Spleen (tissue), 11 donors: ENCODE results near the gene SDSL. TPM values are rescaled to one million over a fixed set of nuclear protein-coding genes. Genes with fewer than 3 reads are reported as not detected.

Experiments used
- DNase-seq: peaks from one replicate; pipeline ENCODE4 v3.0.0-alpha.2; 2020
- H3K27ac ChIP-seq, 8 donors: fragments of 200-600 bp; sonication (generic) in 7 of 8; 1 replicate in 4 of 8; 2 replicates in 4 of 8; pipeline versions ENCODE4 v1.5.0 to v1.8.0; 2016 to 2021; ENCODE audit warnings: inconsistent platforms in 4 of 8, mild to moderate bottlenecking in 4 of 8, moderate library complexity in 1 of 8
- H3K27me3 ChIP-seq, 7 donors: fragments of 200-600 bp; sonication (generic) in 6 of 7; replicated peaks in 1 of 7; 1 replicate in 4 of 7; 2 replicates in 3 of 7; pipeline versions ENCODE4 v1.5.0 to v1.8.0; 2016 to 2021; ENCODE audit warnings: inconsistent platforms in 3 of 7, mild to moderate bottlenecking in 1 of 7
- H3K36me3 ChIP-seq, 6 donors: fragments of 200-600 bp; sonication (generic) in 5 of 6; 1 replicate in 4 of 6; 2 replicates in 2 of 6; pipeline versions ENCODE4 v1.5.0 to v1.8.0; 2016 to 2021; ENCODE audit warnings: inconsistent platforms in 2 of 6
- H3K4me1 ChIP-seq, 6 donors: fragments of 200-600 bp; sonication (generic) in 5 of 6; 1 replicate in 3 of 6; 2 replicates in 3 of 6; pipeline versions ENCODE4 v1.5.0 to v1.8.0; 2016 to 2021; ENCODE audit warnings: inconsistent platforms in 3 of 6
- H3K4me3 ChIP-seq, 8 donors: fragments of 200-600 bp; sonication (generic) in 7 of 8; 1 replicate in 4 of 8; 2 replicates in 4 of 8; pipeline versions ENCODE4 v1.5.0 to v1.8.0; 2016 to 2021; ENCODE audit warnings: inconsistent platforms in 4 of 8, mild to moderate bottlenecking in 4 of 8, moderate library complexity in 2 of 8
- H3K9me3 ChIP-seq, 8 donors: fragments of 200-600 bp; sonication (generic) in 7 of 8; 1 replicate in 4 of 8; 2 replicates in 4 of 8; pipeline versions ENCODE4 v1.5.0 to v1.8.0; 2016 to 2021; ENCODE audit warnings: inconsistent platforms in 4 of 8
- CTCF ChIP-seq, 11 experiments: fragments of 200-600 bp in 7 of 11; fragments of 450-650 bp in 4 of 11; sonication (generic) in 4 of 11; IDR thresholded peaks in 8 of 11; conservative IDR thresholded peaks in 3 of 11; 1 replicate in 7 of 11; 2 replicates in 4 of 11; pipeline versions ENCODE4 v1.4.0 to v1.8.0; 2016 to 2021; ENCODE audit warnings: antibody characterized with exemption in 11 of 11, inconsistent platforms in 4 of 11, mild to moderate bottlenecking in 1 of 11
- POLR2A ChIP-seq, 3 donors: fragments of 450-650 bp; IDR thresholded peaks; one replicate each; pipeline ENCODE4 v1.5.1; 2017; ENCODE audit warnings: antibody characterized with exemption in 3 of 3, mild to moderate bottlenecking in 1 of 3
- POLR2AphosphoS5 ChIP-seq, 3 donors: sonication (generic); formaldehyde crosslinking; IDR thresholded peaks; one replicate each; pipeline ENCODE4 v1.5.1; 2017; ENCODE audit warnings: antibody characterized with exemption in 3 of 3
- WGBS, 5 donors: extraction: QIAGEN DNeasy Blood & Tissue Kit in 3 of 5; methylation state at CpG; one replicate each; pipeline versions ENCODE4 v1.1.5 to v1.1.7; 2013 to 2018; 5-methylcytosine and 5-hydroxymethylcytosine counted together
- intact Hi-C: fragments of 100-400 bp; cut with DNase I; formaldehyde crosslinking; loops from one replicate; pipeline ENCODE4 v1.15.0; 2023; ENCODE audit warnings: low total_unique reads
- polyA plus RNA-seq, 3 donors: library from polyadenylated mRNA; stranded (reverse); fragments of 200-250 nt; gene quantifications; one replicate each; pipeline ENCODE4 v1.2.1, GENCODE V29; 2013
- total RNA-seq, 7 donors: library from RNA; depleted of rRNA in 3 of 7; stranded (reverse); fragments of >200 nt in 3 of 7; fragmentation: NEBNext Ultra II Directional in 4 of 7; extraction: Animal tissue kit (Norgen Biotek cat#: 25700) in 4 of 7; gene quantifications; one replicate each; pipeline versions ENCODE4 v1.1.0 to v1.2.1, GENCODE V29; 2016 to 2021
- donor health status: healthy with polysubstance abuse.
- donor health status: DM: no; HTN: no; CAD: no; lungs with moderate emphysema.
- donor health status: DM: no; HTN: no; CAD: no.
- donor health status: Bipolar disorder and iron deficiency.
- donor health status: healthy.
- donor health status: DM: no; HTN: no; CAD: no.
- donor health status: DM: yes; HTN: yes; CAD: no.

SDSL gene
- total and polyA plus RNA-seq, 10 donors = 2.0 to 12.1 (median 5.2) TPM

GRCh38 chr12:113467142-113467501 is 44.9 kb downstream of the SDSL start:
- H3K4me1 ChIP-seq = peaks cover 32 to 82% (median 64%) of the 10 kb centered on the region in 6 donors
- H3K27ac ChIP-seq = no peak overlapping the region
- WGBS, 5 donors = 3 to 6% (median 4%) methylated on average over 27 to 31 of the region's 31 CpGs
- DNase-seq = no peak
- intact Hi-C loops = loop anchor here (10.0 kb wide), 1 partner anchor 438 kb away; no protein-coding TSS in a partner anchor
- TF ChIP-seq POLR2AphosphoS5 (IDR thresholded peaks at IDR 0.05) (no peak), CTCF (IDR thresholded peaks at IDR 0.05 in 8 of 11, conservative IDR thresholded peaks at IDR 0.05 in 3 of 11) (peak in 1 of 11 experiments; percentile 6), POLR2A (IDR thresholded peaks at IDR 0.05) (no peak)
- H3K27me3 ChIP-seq = peaks cover 4 to 100% (median 99%) of the 10 kb centered on the region in 7 donors
- no peaks in the 10 kb centered on the region for H3K9me3 ChIP-seq
- no peaks in the 10 kb centered on the region for H3K36me3 ChIP-seq
- peak overlapping the region in 7 of 8 donors; percentile 31 to 65 (median 38) for H3K4me3 ChIP-seq

- Histone ChIP-seq H3K36me3 (no peaks in the 10 kb centered on the region), H3K27me3 (peaks cover 4 to 100% (median 99%) of the 10 kb centered on the region in 7 donors), H3K9me3 (no peaks in the 10 kb centered on the region), H3K4me3 (peak overlapping the region in 7 of 8 donors; percentile 31 to 65 (median 38)), H3K4me1 (peaks cover 28 to 80% (median 58%) of the 10 kb centered on the region in 6 donors), H3K27ac (no peak overlapping the region)
- TF ChIP-seq CTCF (IDR thresholded peaks at IDR 0.05 in 8 of 11, conservative IDR thresholded peaks at IDR 0.05 in 3 of 11) (no peak), POLR2AphosphoS5 (IDR thresholded peaks at IDR 0.05) (no peak), POLR2A (IDR thresholded peaks at IDR 0.05) (no peak)
- 2 to 4% (median 3%) methylated on average over 41 to 78 of the region's 78 CpGs for WGBS, 5 donors
- DNase-seq = no peak
- intact Hi-C loops = loop anchor here (10.0 kb wide), 1 partner anchor 437 kb away; no protein-coding TSS in a partner anchor
Observed at GRCh38 chr12:113467502-113468364, 45.6 kb downstream of the SDSL start.

GRCh38 chr12:113468365-113469223 is 46.4 kb downstream of the SDSL start:
- peak overlapping the region in 2 of 8 donors; percentile 38 to 65 for H3K4me3 ChIP-seq
- DNase-seq = no peak
- no peaks in the 10 kb centered on the region for H3K9me3 ChIP-seq
- intact Hi-C loops = loop anchor here (10.0 kb wide), 1 partner anchor 436 kb away; no protein-coding TSS in a partner anchor
- H3K36me3 ChIP-seq = no peaks in the 10 kb centered on the region
- peaks cover 21 to 72% (median 50%) of the 10 kb centered on the region in 6 donors for H3K4me1 ChIP-seq
- no peak overlapping the region for H3K27ac ChIP-seq
- TF ChIP-seq POLR2AphosphoS5 (IDR thresholded peaks at IDR 0.05) (no peak), CTCF (IDR thresholded peaks at IDR 0.05 in 8 of 11, conservative IDR thresholded peaks at IDR 0.05 in 3 of 11) (no peak), POLR2A (IDR thresholded peaks at IDR 0.05) (no peak)
- peaks cover 4 to 100% (median 98%) of the 10 kb centered on the region in 7 donors for H3K27me3 ChIP-seq
- 2 to 11% (median 4%) methylated on average over 5 to 38 of the region's 38 CpGs for WGBS, 5 donors
